ENCODE results near the gene OR2AK2.

DNA sequence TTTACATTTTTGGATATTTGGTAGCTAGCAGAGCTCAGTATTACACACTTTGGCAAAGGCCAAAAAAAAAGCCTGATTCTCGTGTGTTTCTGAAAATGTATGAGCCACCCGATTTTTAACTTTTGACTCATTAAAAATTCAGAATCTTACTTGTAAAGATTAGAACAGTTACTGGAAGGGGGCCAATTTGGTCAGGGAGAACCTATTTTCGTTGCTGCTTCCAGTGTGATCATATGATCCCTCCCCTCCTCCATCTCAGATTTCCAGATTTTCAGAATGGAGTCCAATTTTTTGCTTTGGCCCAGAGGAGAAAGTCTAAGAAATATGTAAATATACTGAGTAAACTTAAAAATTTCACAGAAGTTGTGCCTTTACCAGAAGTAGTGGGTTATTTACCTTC, 3.2 kb upstream of the OR2AK2 start:
- TF ChIP-seq, protein P1, sequence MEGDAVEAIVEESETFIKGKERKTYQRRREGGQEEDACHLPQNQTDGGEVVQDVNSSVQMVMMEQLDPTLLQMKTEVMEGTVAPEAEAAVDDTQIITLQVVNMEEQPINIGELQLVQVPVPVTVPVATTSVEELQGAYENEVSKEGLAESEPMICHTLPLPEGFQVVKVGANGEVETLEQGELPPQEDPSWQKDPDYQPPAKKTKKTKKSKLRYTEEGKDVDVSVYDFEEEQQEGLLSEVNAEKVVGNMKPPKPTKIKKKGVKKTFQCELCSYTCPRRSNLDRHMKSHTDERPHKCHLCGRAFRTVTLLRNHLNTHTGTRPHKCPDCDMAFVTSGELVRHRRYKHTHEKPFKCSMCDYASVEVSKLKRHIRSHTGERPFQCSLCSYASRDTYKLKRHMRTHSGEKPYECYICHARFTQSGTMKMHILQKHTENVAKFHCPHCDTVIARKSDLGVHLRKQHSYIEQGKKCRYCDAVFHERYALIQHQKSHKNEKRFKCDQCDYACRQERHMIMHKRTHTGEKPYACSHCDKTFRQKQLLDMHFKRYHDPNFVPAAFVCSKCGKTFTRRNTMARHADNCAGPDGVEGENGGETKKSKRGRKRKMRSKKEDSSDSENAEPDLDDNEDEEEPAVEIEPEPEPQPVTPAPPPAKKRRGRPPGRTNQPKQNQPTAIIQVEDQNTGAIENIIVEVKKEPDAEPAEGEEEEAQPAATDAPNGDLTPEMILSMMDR (IDR thresholded peaks at IDR 0.05), result no peak
- TF ChIP-seq EP300 (IDR thresholded peaks at IDR 0.05), result no peak

Measured in suprapubic skin (tissue), 3 donors.